ENCODE measurements around the gene CPLANE1.

The CPLANE1 gene

DNA sequence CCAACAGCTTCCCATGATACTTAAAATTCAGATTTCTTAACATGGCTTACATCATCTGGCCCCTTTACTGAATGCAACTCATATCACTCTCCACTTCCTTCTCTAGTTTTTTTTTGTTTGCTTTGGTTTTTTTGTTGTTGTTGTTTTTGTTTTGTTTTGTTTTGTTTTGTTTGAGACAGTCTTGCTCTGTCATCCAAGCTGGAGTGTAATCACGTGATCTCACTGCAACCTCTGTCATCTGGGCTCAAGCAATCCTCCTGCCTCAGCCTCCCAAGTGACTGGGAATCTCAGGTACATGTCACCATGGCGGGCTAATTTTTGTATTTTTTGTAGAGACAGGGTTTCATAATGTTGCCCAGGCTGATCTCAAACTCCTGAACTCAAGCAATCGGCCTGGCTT lies 41.4 kb downstream of the CPLANE1 start:
- H2AFZ ChIP-seq, result no peak overlapping the region
- no peaks in the 10 kb centered on the region for H3K4me1 ChIP-seq
- TF ChIP-seq, protein P1, sequence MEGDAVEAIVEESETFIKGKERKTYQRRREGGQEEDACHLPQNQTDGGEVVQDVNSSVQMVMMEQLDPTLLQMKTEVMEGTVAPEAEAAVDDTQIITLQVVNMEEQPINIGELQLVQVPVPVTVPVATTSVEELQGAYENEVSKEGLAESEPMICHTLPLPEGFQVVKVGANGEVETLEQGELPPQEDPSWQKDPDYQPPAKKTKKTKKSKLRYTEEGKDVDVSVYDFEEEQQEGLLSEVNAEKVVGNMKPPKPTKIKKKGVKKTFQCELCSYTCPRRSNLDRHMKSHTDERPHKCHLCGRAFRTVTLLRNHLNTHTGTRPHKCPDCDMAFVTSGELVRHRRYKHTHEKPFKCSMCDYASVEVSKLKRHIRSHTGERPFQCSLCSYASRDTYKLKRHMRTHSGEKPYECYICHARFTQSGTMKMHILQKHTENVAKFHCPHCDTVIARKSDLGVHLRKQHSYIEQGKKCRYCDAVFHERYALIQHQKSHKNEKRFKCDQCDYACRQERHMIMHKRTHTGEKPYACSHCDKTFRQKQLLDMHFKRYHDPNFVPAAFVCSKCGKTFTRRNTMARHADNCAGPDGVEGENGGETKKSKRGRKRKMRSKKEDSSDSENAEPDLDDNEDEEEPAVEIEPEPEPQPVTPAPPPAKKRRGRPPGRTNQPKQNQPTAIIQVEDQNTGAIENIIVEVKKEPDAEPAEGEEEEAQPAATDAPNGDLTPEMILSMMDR (IDR thresholded peaks at IDR 0.05), result no peak

DNA sequence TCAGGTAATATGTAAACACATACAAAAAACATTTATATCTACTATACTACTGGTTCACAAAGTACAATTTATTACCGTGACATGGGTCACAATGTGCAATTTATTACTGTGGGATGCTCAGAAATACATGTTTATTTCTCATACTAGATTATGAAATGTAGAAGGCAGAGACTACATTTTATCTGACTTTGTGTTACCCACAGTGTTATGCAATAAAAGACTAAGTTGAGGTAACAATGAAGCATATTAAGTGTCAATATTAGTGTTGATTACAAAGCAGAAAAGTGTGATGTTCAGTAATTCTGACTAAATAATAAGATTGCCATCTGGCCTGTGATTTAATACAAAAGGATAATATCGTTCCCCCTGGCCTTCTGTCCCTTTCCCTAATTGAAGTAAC lies 42.4 kb downstream of the CPLANE1 start:
- no peaks in the 10 kb centered on the region for H3K4me1 ChIP-seq
- no peak overlapping the region for H3K4me2 ChIP-seq (ENCODE audit: low read length)
- no peaks in the 10 kb centered on the region for H3K9me3 ChIP-seq (ENCODE audit: control insufficient read depth, low read length)
- no peaks in the 10 kb centered on the region for H3K36me3 ChIP-seq (ENCODE audit: control insufficient read depth, insufficient read depth, low read length)
- H3K4me3 ChIP-seq (ENCODE audit: low read depth, low read length), result no peak overlapping the region
- TF ChIP-seq, protein P1 (IDR thresholded peaks at IDR 0.05), result no peak
- H2AFZ ChIP-seq, result no peak overlapping the region
- no peaks in the 10 kb centered on the region for H3K27me3 ChIP-seq (ENCODE audit: control insufficient read depth, insufficient read depth, low read length)
- no peak overlapping the region for H3K27ac ChIP-seq
- H3K79me2 ChIP-seq, result no peaks in the 10 kb centered on the region
- no peak overlapping the region for H3K9ac ChIP-seq

More for the DNA sequence above, 41.4 kb downstream of the CPLANE1 start:
- H3K36me3 ChIP-seq (ENCODE audit: control insufficient read depth, insufficient read depth, low read length), result no peaks in the 10 kb centered on the region
- H3K79me2 ChIP-seq, result no peaks in the 10 kb centered on the region
- H3K4me2 ChIP-seq (ENCODE audit: low read length), result no peak overlapping the region
- no peaks in the 10 kb centered on the region for H3K27me3 ChIP-seq (ENCODE audit: control insufficient read depth, insufficient read depth, low read length)
- no peak overlapping the region for H3K4me3 ChIP-seq (ENCODE audit: low read depth, low read length)
- no peaks in the 10 kb centered on the region for H3K9me3 ChIP-seq (ENCODE audit: control insufficient read depth, low read length)
- no peak overlapping the region for H3K27ac ChIP-seq
- no peak overlapping the region for H3K9ac ChIP-seq

DNA sequence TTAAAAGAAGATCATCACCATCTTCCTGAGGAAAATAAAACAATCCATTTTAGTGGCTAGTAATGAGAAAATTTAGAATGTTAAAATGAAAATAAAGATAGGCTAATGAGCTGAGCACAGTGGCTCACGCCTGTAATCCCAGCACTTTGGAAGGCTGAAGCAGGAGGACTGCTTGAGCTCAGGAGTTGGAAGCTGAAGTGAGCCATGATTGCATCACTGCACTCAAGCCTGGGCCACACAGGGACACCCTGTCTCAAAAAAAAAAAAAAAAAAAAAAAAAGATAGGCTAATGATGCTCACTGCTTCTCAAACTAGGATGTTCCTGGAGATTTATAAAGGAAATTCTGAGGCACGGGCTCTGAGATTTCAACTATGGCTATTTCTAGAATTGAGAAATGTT lies 50.3 kb downstream of the CPLANE1 start:
- H3K9me3 ChIP-seq (ENCODE audit: control insufficient read depth, low read length), result no peaks in the 10 kb centered on the region
- TF ChIP-seq, protein P1 (IDR thresholded peaks at IDR 0.05), result no peak
- no peak overlapping the region for H3K9ac ChIP-seq
- no peaks in the 10 kb centered on the region for H3K36me3 ChIP-seq (ENCODE audit: control insufficient read depth, insufficient read depth, low read length)
- H3K4me1 ChIP-seq, result no peaks in the 10 kb centered on the region
- H3K79me2 ChIP-seq, result no peaks in the 10 kb centered on the region
- H2AFZ ChIP-seq, result no peak overlapping the region
- no peak overlapping the region for H3K4me3 ChIP-seq (ENCODE audit: low read depth, low read length)
- H3K27me3 ChIP-seq (ENCODE audit: control insufficient read depth, insufficient read depth, low read length), result no peaks in the 10 kb centered on the region
- H3K27ac ChIP-seq, result no peak overlapping the region
- no peak overlapping the region for H3K4me2 ChIP-seq (ENCODE audit: low read length)

DNA sequence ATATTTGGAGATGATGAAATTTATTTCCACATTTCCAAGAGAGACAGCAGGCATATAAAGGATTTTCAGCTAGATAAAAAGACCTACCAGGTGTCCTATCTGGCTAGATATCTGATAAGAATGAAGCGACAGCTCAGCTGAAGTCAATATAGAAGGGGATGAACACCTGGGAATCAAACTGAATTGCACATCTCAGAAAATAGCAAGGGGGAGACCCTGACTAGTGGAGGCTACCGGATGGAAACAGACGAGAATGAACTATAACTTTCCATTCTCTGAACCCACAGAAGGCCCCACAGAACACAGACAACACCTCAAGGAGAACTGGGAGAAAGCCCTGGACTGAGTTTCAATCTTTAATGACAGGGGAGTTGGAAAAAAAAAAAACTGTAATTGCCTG lies 51.1 kb downstream of the CPLANE1 start:
- Histone ChIP-seq H3K79me2 (no peaks in the 10 kb centered on the region), H3K4me2 (ENCODE audit: low read length) (no peak overlapping the region), H3K27me3 (ENCODE audit: control insufficient read depth, insufficient read depth, low read length) (no peaks in the 10 kb centered on the region), H3K9ac (no peak overlapping the region), H3K9me3 (ENCODE audit: control insufficient read depth, low read length) (no peaks in the 10 kb centered on the region), H3K4me1 (no peaks in the 10 kb centered on the region), H3K36me3 (ENCODE audit: control insufficient read depth, insufficient read depth, low read length) (no peaks in the 10 kb centered on the region), H3K27ac (no peak overlapping the region), H2AFZ (no peak overlapping the region), H3K4me3 (ENCODE audit: low read depth, low read length) (no peak overlapping the region)
- TF ChIP-seq, protein P1 (IDR thresholded peaks at IDR 0.05), result no peak

DNA sequence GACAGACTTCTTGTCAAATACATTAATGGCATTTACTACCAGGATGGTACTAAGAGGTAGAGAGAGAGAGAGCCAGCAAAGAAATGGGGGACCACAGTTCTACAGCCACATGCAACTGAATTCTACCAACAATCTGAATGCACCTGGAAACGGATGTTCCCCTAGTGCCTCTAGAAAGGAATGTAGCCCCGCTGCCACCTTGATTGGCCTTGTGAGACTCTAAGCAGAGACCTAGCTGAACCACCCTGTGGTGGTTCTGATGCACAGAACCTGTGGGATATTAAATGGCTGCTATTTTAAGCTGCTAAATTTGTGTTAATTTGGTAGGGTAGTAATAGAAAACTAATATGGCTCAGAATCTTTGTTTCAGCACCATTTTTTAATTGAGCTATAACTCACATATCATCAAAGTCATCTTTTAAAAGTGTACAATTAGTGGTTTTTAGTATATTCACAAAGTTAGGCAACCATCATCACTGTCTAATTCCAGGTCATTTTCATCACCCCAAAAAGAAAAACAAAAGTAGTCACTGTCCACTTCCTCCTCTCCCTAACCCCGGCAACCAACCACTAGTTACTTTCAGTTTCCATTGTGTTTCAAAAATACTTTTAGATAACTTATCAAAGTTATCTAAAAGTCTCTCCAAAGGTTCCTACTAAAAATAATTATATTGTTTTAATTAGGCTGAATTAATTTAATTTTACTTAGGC lies 51.7 kb downstream of the CPLANE1 start:
- no peaks in the 10 kb centered on the region for H3K36me3 ChIP-seq (ENCODE audit: control insufficient read depth, insufficient read depth, low read length)

More for the DNA sequence above, 51.7 kb downstream of the CPLANE1 start:
- Histone ChIP-seq H3K79me2 (no peaks in the 10 kb centered on the region), H3K27me3 (ENCODE audit: control insufficient read depth, insufficient read depth, low read length) (no peaks in the 10 kb centered on the region), H3K9me3 (ENCODE audit: control insufficient read depth, low read length) (no peaks in the 10 kb centered on the region), H3K4me3 (ENCODE audit: low read depth, low read length) (no peak overlapping the region), H3K9ac (no peak overlapping the region), H3K4me2 (ENCODE audit: low read length) (no peak overlapping the region), H3K4me1 (no peaks in the 10 kb centered on the region), H2AFZ (no peak overlapping the region), H3K27ac (no peak overlapping the region)
- TF ChIP-seq, protein P1 (IDR thresholded peaks at IDR 0.05), result no peak
